Kidney capillary endothelial cell (primary cell): ENCODE results near the gene ZNF770.
"Not testable (repeated sequence)": the region's sequence is repeated elsewhere in the genome, so short reads cannot be mapped to it uniquely, and the experiment has no call there.

ENCODE experiments used
- DNase-seq: peaks from one replicate; pipeline ENCODE4 v3.0.0-alpha.2; 2018; ENCODE audit warnings: low spot score

ZNF770 gene

DNA sequence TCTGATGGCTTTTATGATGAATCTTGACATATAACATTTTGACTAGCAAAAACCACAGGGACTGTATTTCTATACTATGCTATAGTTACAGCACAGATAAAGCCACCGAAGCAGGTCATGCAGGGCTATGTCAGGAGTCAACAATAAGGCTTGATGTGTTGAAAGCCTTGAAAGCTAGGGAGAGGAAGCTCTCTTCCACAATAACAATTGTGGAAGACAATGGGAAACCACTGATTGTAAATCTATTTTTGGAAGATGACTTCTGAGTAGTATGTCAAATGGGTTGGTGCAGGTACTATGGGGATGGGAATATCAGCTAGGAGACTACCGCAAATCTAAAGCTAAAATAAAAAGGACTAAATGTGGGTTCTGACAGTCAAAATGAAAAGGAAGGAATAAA, 14.6 kb downstream of the ZNF770 start:
- DNase-seq: peak; percentile 33

DNA sequence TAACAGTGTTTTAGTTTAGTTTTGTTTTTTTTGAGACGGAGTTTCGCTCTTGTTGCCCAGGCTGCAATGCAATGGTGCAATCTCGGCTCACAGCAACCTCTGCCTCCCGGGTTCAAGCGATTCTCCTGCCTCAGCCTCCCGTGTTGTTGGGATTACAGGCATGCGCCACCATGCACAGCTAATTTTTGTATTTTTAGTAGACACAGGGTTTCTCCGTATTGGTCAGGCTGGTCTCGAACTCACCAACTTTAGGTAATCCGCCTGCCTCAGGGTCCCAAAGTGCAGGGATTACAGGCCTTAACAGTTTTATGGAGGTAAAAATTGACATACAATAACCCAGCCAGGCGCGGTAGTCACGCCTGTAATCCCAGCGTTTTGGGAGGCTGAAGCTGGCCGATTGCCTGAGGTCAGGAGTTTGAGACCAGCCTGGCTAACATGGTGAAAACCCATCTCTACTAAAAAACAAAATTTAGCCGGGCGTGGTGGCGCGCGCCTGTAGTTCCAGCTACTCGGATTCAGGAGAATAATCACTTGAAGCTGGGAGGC, 17.9 kb downstream of the ZNF770 start:
- DNase-seq: not testable (repeated sequence)

- peak; percentile 94 for DNase-seq
Measured at GRCh38 chr15:34969340-34970097, 18.6 kb downstream of the ZNF770 start, which contains the start of gene AQR. Gene AQR, minus strand, starts transcription at chr15:34969742. Its CDS starts 129 bp downstream, at chr15:34969613.

DNA sequence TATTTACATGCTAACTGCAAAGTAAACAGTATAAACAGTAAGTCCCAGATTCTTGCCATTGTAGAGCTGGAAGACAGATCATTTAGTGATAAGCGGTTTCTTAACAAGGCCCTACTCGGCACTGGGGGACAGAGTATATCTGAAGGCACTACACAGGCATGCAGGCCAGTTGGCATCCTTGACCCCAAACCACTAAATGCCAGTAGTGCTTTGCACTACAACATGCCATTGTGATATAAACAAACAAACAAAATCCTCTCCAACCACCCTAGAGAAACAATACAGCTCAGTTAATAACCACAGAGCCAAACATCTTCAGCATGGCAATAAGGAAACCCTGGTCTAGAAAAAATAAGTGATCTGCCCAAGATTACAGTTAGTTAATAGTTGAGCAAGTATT, 23.8 kb downstream of the ZNF770 start:
- no peak for DNase-seq

DNA sequence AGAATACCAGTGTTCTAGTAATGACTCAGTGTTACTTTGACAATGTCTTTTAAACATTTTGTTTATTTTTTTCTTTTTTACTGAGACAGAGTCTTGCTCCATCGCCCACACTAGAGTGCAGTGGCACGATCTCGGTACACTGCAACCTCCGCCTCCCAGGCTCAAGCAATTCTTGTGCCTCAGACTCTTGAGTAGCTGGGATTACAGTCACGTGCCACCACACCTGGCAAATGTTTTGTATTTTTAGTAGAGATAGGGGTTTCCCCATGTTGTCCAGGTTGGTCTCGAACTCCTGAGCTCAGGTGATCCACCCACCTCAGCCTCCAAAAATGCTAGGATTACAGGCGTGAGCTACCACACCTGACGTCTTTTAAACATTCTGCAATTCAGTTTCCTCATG, 34.2 kb downstream of the ZNF770 start:
- DNase-seq: no peak

GRCh38 chr15:34952481-34952880, 35.6 kb downstream of the ZNF770 start:
- no peak for DNase-seq

- no peak for DNase-seq
Measured at GRCh38 chr15:34951993-34952392, 36.1 kb downstream of the ZNF770 start.

GRCh38 chr15:34944936-34945335, 43.2 kb downstream of the ZNF770 start:
- DNase-seq: no peak

GRCh38 chr15:34943711-34944110, 44.4 kb downstream of the ZNF770 start:
- no peak for DNase-seq

- not testable (repeated sequence) for DNase-seq
Measured at GRCh38 chr15:34943264-34943663, 44.8 kb downstream of the ZNF770 start.

GRCh38 chr15:34942363-34942762, 45.7 kb downstream of the ZNF770 start:
- no peak for DNase-seq

DNA sequence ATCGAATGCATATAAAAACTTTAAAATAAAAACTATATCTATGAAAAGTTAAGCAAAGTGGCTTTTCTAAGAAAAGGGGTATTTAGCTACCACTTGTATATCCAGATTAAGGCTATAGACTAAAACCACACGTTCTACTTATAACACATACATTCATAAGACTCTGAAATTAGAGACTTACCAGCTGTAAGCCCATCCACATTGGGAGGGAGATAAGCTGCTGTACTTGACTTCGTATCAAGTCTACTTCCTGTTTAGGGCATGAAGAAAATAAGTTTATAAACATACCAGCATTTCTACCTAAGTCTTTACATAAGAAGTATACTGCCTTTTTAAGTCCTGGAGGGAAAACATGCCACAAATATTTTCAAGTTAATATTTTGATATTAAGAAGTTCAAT, 46.3 kb downstream of the ZNF770 start:
- no peak for DNase-seq

- DNase-seq: no peak
Measured at GRCh38 chr15:34941185-34941698, 46.8 kb downstream of the ZNF770 start.

- DNase-seq: no peak
Measured at GRCh38 chr15:34933432-34933975, 54.6 kb downstream of the ZNF770 start.

GRCh38 chr15:34928349-34928748, 59.7 kb downstream of the ZNF770 start:
- not testable (repeated sequence) for DNase-seq
